Measurements from ENCODE around the gene HSBP1. TPM values are rescaled to one million over a fixed set of nuclear protein-coding genes. Genes with fewer than 3 reads are reported as not detected.

Gene HSBP1
- total RNA-seq, 2 experiments from 2014 or later, result 17.4 to 21.9 TPM

GRCh38 chr16:83826146-83826913, 18.6 kb downstream of the HSBP1 start:
- POLR2A ChIA-PET, result no interaction called here
- DNase-seq, result peak; percentile 63 to 85 (median 77)
- no peak overlapping the region for H3K27ac Mint-ChIP-seq
- CTCF ChIA-PET, result interaction anchor here (0.6 to 1.0 kb wide), 3 partner anchors 9 to 275 kb away, joined by 3 to 4 read pairs (median 3); no protein-coding TSS in a partner anchor
- peaks cover 7% of the 10 kb centered on the region for H3K4me1 Mint-ChIP-seq (ENCODE audit: low read depth)
- Histone ChIP-seq H3K27ac (ENCODE audit: low read depth in 1 of 2, low read length in 2 of 2) (no peak overlapping the region), H3K9me3 (ENCODE audit: control insufficient read depth in 1 of 2, insufficient read depth in 1 of 2, low read length in 2 of 2) (no peaks in the 10 kb centered on the region), H3K4me3 (ENCODE audit: low read length) (no peak overlapping the region), H3K27me3 (ENCODE audit: control insufficient read depth in 1 of 2, insufficient read depth in 2 of 2, low read length in 2 of 2) (no peaks in the 10 kb centered on the region), H3K36me3 (ENCODE audit: insufficient read depth, low read length) (no peaks in the 10 kb centered on the region), H3K4me1 (ENCODE audit: insufficient read depth, low read length) (peaks cover 6% of the 10 kb centered on the region)
- H3K36me3 Mint-ChIP-seq (ENCODE audit: low read depth), result no peaks in the 10 kb centered on the region
- H3K4me3 Mint-ChIP-seq, result no peak overlapping the region
- H3K9me3 Mint-ChIP-seq, result no peaks in the 10 kb centered on the region
- H3K27me3 Mint-ChIP-seq, result peaks cover 9% of the 10 kb centered on the region
- intact Hi-C loops (cut with DNase I, micrococcal nuclease), result loop anchor here (1.0 to 5.0 kb wide), 3 partner anchors 238 to 361 kb away; partner anchors contain the start of gene TAF1C (in 1 of the 2)
- ATAC-seq (ENCODE audit: poor library complexity), result peak; percentile 98
- TF ChIP-seq CTCF (IDR thresholded peaks at IDR 0.05), result peak; percentile 84

GRCh38 chr16:83830091-83830768, 22.5 kb downstream of the HSBP1 start:
- Mint-ChIP-seq H3K9me3 (no peaks in the 10 kb centered on the region), H3K36me3 (ENCODE audit: low read depth) (no peaks in the 10 kb centered on the region), H3K27me3 (no peaks in the 10 kb centered on the region), H3K27ac (no peak overlapping the region), H3K4me1 (ENCODE audit: low read depth) (peaks cover 10% of the 10 kb centered on the region), H3K4me3 (no peak overlapping the region)
- no peak overlapping the region for H3K27ac ChIP-seq (ENCODE audit: low read depth in 1 of 2, low read length in 2 of 2)
- ChIA-PET POLR2A (no interaction called here), CTCF (no interaction called here)
- no peak overlapping the region for H3K4me3 ChIP-seq (ENCODE audit: low read length)
- no peaks in the 10 kb centered on the region for H3K9me3 ChIP-seq (ENCODE audit: control insufficient read depth in 1 of 2, insufficient read depth in 1 of 2, low read length in 2 of 2)
- peaks cover 6% of the 10 kb centered on the region for H3K4me1 ChIP-seq (ENCODE audit: insufficient read depth, low read length)
- no peak for TF ChIP-seq CTCF (IDR thresholded peaks at IDR 0.05)
- no peaks in the 10 kb centered on the region for H3K36me3 ChIP-seq (ENCODE audit: insufficient read depth, low read length)
- no peaks in the 10 kb centered on the region for H3K27me3 ChIP-seq (ENCODE audit: control insufficient read depth in 1 of 2, insufficient read depth in 2 of 2, low read length in 2 of 2)
- ATAC-seq (ENCODE audit: poor library complexity), result no peak
- intact Hi-C loops (cut with DNase I, micrococcal nuclease), result no loop called here
- no peak for DNase-seq

GRCh38 chr16:83830769-83831455, 23.1 kb downstream of the HSBP1 start:
- no peaks in the 10 kb centered on the region for H3K27me3 Mint-ChIP-seq
- H3K9me3 ChIP-seq (ENCODE audit: control insufficient read depth in 1 of 2, insufficient read depth in 1 of 2, low read length in 2 of 2), result no peaks in the 10 kb centered on the region
- no peaks in the 10 kb centered on the region for H3K9me3 Mint-ChIP-seq
- POLR2A ChIA-PET, result no interaction called here
- no peaks in the 10 kb centered on the region for H3K36me3 Mint-ChIP-seq (ENCODE audit: low read depth)
- DNase-seq, result no peak
- ATAC-seq (ENCODE audit: poor library complexity), result no peak
- H3K4me1 Mint-ChIP-seq (ENCODE audit: low read depth), result peaks cover 15% of the 10 kb centered on the region
- H3K4me1 ChIP-seq (ENCODE audit: insufficient read depth, low read length), result peaks cover 3% of the 10 kb centered on the region
- no peak for TF ChIP-seq CTCF (IDR thresholded peaks at IDR 0.05)
- CTCF ChIA-PET, result interaction anchor here (0.6 kb wide), 1 partner anchor 74 kb away, joined by 3 read pairs; no protein-coding TSS in a partner anchor
- no peak overlapping the region for H3K4me3 ChIP-seq (ENCODE audit: low read length)
- intact Hi-C loops (cut with DNase I, micrococcal nuclease), result no loop called here
- H3K27ac ChIP-seq (ENCODE audit: low read depth in 1 of 2, low read length in 2 of 2), result no peak overlapping the region
- no peak overlapping the region for H3K4me3 Mint-ChIP-seq
- H3K27me3 ChIP-seq (ENCODE audit: control insufficient read depth in 1 of 2, insufficient read depth in 2 of 2, low read length in 2 of 2), result no peaks in the 10 kb centered on the region
- no peak overlapping the region for H3K27ac Mint-ChIP-seq
- H3K36me3 ChIP-seq (ENCODE audit: insufficient read depth, low read length), result no peaks in the 10 kb centered on the region

Measured in CD4-positive, alpha-beta T cell (primary cell).